HepG2 (cell line): Measurements from ENCODE around the gene TXNRD2. TPM values are rescaled to one million over a fixed set of nuclear protein-coding genes. Genes with fewer than 3 reads are reported as not detected.

Experiments used
- FOXO4 ChIP-seq: sonication (generic); formaldehyde crosslinking; conservative IDR thresholded peaks from 2 replicates; pipeline ENCODE4 v1.8.1; 2023; ENCODE audit warnings: missing genetic modification reagents
- GPBP1L1 ChIP-seq: sonication (generic); formaldehyde crosslinking; IDR thresholded peaks from 2 replicates; pipeline ENCODE4 v1.5.0; 2020; ENCODE audit warnings: mild to moderate bottlenecking, missing genetic modification reagents
- MAZ ChIP-seq, 2 experiments: sonication (generic) in 1 of 2; formaldehyde crosslinking in 1 of 2; IDR thresholded peaks; 2 replicates each; pipeline versions ENCODE4 v1.5.0 to v1.6.1; 2012 to 2020; ENCODE audit warnings: low read depth in 2 of 2, mild to moderate bottlenecking in 2 of 2, borderline replicate concordance in 1 of 2, improper control_type of control experiment in 1 of 2, low read length in 1 of 2, missing genetic modification reagents in 1 of 2, moderate library complexity in 1 of 2
- MEIS1 ChIP-seq: sonication (generic); formaldehyde crosslinking; IDR thresholded peaks from 2 replicates; pipeline ENCODE4 v1.9.0; 2021; ENCODE audit warnings: mild to moderate bottlenecking, missing genetic modification reagents, moderate library complexity, borderline replicate concordance
- NR2C2 ChIP-seq: sonication (generic); formaldehyde crosslinking; IDR thresholded peaks from 2 replicates; pipeline ENCODE4 v1.4.0; 2020; ENCODE audit warnings: missing genetic modification reagents, mild to moderate bottlenecking, moderate library complexity, borderline replicate concordance
- RXRB ChIP-seq: IDR thresholded peaks from 2 replicates; pipeline ENCODE4 v1.6.1; 2016; ENCODE audit warnings: borderline replicate concordance, missing genetic modification reagents, missing compliant biosample characterization
- SAP130 ChIP-seq: IDR thresholded peaks from 2 replicates; pipeline ENCODE4 v1.6.1; 2016; ENCODE audit warnings: low read depth
- SNAPC4 ChIP-seq: sonication (generic); formaldehyde crosslinking; IDR thresholded peaks from 2 replicates; pipeline ENCODE4 v1.4.0; 2020; ENCODE audit warnings: mild to moderate bottlenecking, missing genetic modification reagents
- SNRNP70 ChIP-seq: fragments of 200-400 bp; formaldehyde crosslinking; IDR thresholded peaks from 2 replicates; pipeline ENCODE4 v1.6.1; 2017; ENCODE audit warnings: mild to moderate bottlenecking, low read depth, low read length, moderate library complexity
- TFAP4 ChIP-seq: sonication (generic); IDR thresholded peaks from 2 replicates; pipeline ENCODE4 v1.6.1; 2016; ENCODE audit warnings: low read depth, borderline replicate concordance
- ZBTB10 ChIP-seq: sonication (generic); formaldehyde crosslinking; IDR thresholded peaks from 2 replicates; pipeline ENCODE4 v1.4.0; 2020; ENCODE audit warnings: missing genetic modification reagents, borderline replicate concordance
- ZNF337 ChIP-seq: sonication (generic); formaldehyde crosslinking; IDR thresholded peaks from 2 replicates; pipeline ENCODE4 v1.5.1; 2020; ENCODE audit warnings: missing genetic modification reagents, low read depth, mild to moderate bottlenecking, borderline replicate concordance
- ZNF34 ChIP-seq: sonication (generic); formaldehyde crosslinking; IDR thresholded peaks from 2 replicates; pipeline ENCODE4 v1.4.0; 2020; ENCODE audit warnings: mild to moderate bottlenecking, missing genetic modification reagents, borderline replicate concordance
- ZNF563 ChIP-seq: sonication (generic); formaldehyde crosslinking; IDR thresholded peaks from 2 replicates; pipeline ENCODE4 v1.8.0; 2022; ENCODE audit warnings: mild to moderate bottlenecking, moderate library complexity, missing genetic modification reagents
- ZNF672 ChIP-seq: sonication (generic); formaldehyde crosslinking; IDR thresholded peaks from 2 replicates; pipeline ENCODE4 v1.8.1; 2022; ENCODE audit warnings: missing genetic modification reagents
- ZNF772 ChIP-seq: sonication (generic); formaldehyde crosslinking; IDR thresholded peaks from 2 replicates; pipeline ENCODE4 v1.5.0; 2020; ENCODE audit warnings: mild to moderate bottlenecking, missing genetic modification reagents
- polyA plus RNA-seq, 8 experiments: library from polyadenylated mRNA; depleted of rRNA in 3 of 8; stranded (reverse) in 7 of 8; unstranded in 1 of 8; fragments of >200 nt; fragmentation: Illumina TruSeq in 4 of 8; extraction: Trizol in 4 of 8; gene quantifications; 2 replicates each; pipeline versions ENCODE4 v1.2.1 to v1.2.3, GENCODE V29; 2011 to 2016; ENCODE audit warnings: low read depth in 4 of 8, missing spikeins in 1 of 8, mixed read lengths in 1 of 8; ENCODE audit not compliant: insufficient read depth in 1 of 8
- total RNA-seq, 5 experiments: library from RNA; depleted of rRNA; stranded (reverse); fragments of >200 nt; fragmentation: Illumina TruSeq; extraction: Trizol; gene quantifications; 2 replicates each; pipeline ENCODE4 v1.2.3, GENCODE V29; 2016; ENCODE audit warnings: low read depth in 1 of 5

The TXNRD2 gene
- total and polyA plus RNA-seq, 2 of the 13 experiments (the other 11 are each of a cell fraction or from before 2014, with no cell fraction given) = 17.5 to 18.6 TPM

GRCh38 chr22:19941365-19942082 is at the start of gene TXNRD2, which contains the start of gene COMT (continued):
- peak; percentile 27; the same call in 1 of the 2 replicates for TF ChIP-seq ZNF772 (CRISPR knock-in tag)
- no peak for TF ChIP-seq FOXO4
- no peak; the same call in 1 of the 2 replicates for TF ChIP-seq MEIS1
- TF ChIP-seq ZNF563 = peak; percentile 49; the same call in 1 of the 2 replicates
- TF ChIP-seq ZBTB10 (CRISPR knock-in tag) = no peak; the same call in 1 of the 2 replicates
- no peak for TF ChIP-seq ZNF34 (CRISPR knock-in tag)
- TF ChIP-seq ZNF337 = no peak
- no peak for TF ChIP-seq SNAPC4
- 0 out of 2 replicates have a peak, but pooled peaks have one; percentile 28 for TF ChIP-seq NR2C2
- TF ChIP-seq RXRB (CRISPR knock-in tag) = 0 out of 2 replicates have a peak, but pooled peaks have one; percentile 9
- TF ChIP-seq ZNF672 (CRISPR knock-in tag) = no peak
- TF ChIP-seq GPBP1L1 (CRISPR knock-in tag) = no peak
- peak; percentile 31 for TF ChIP-seq SAP130 (CRISPR knock-in tag)
- no peak for TF ChIP-seq SNRNP70
- no peak for TF ChIP-seq TFAP4
- no peak for TF ChIP-seq MAZ (IDR thresholded peaks at IDR 0.05; ENCODE audit: borderline replicate concordance, low read depth, low read length)
- peak; percentile 62 for TF ChIP-seq MAZ (CRISPR knock-in tag; IDR thresholded peaks at IDR 0.05; ENCODE audit: low read depth)
